Liver (tissue), 3 donors: ENCODE data around the gene SRGAP3.

Source experiments
- SP1 ChIP-seq: IDR thresholded peaks from 2 replicates; pipeline ENCODE4 v1.6.1; 2018; ENCODE audit warnings: antibody characterized with exemption, mild to moderate bottlenecking
- TF ChIP-seq, protein P1 (sequence below): fragments of 150-350 bp; IDR thresholded peaks from 2 replicates; pipeline ENCODE4 v1.5.1; 2017; ENCODE audit warnings: improper control_type of control experiment, low read depth, low read length; ENCODE audit not compliant: missing input control
- TF ChIP-seq, protein P2 (sequence below): IDR thresholded peaks from 2 replicates; pipeline ENCODE4 v1.6.1; 2016; ENCODE audit warnings: antibody characterized with exemption
- donor health status: healthy.
- donor health status: healthy.

GRCh38 chr3:9183011-9183410 is 66.4 kb downstream of the SRGAP3 start:
- no peak for TF ChIP-seq SP1
- TF ChIP-seq, protein P1, sequence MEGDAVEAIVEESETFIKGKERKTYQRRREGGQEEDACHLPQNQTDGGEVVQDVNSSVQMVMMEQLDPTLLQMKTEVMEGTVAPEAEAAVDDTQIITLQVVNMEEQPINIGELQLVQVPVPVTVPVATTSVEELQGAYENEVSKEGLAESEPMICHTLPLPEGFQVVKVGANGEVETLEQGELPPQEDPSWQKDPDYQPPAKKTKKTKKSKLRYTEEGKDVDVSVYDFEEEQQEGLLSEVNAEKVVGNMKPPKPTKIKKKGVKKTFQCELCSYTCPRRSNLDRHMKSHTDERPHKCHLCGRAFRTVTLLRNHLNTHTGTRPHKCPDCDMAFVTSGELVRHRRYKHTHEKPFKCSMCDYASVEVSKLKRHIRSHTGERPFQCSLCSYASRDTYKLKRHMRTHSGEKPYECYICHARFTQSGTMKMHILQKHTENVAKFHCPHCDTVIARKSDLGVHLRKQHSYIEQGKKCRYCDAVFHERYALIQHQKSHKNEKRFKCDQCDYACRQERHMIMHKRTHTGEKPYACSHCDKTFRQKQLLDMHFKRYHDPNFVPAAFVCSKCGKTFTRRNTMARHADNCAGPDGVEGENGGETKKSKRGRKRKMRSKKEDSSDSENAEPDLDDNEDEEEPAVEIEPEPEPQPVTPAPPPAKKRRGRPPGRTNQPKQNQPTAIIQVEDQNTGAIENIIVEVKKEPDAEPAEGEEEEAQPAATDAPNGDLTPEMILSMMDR = no peak
- TF ChIP-seq, protein P2, sequence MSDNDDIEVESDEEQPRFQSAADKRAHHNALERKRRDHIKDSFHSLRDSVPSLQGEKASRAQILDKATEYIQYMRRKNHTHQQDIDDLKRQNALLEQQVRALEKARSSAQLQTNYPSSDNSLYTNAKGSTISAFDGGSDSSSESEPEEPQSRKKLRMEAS = no peak
